Esophagus muscularis mucosa (tissue), 3 donors: Measurements from ENCODE around the gene MRPL22.

Experiments
- POLR2AphosphoS5 ChIP-seq, 2 donors: sonication (generic); formaldehyde crosslinking; IDR thresholded peaks; one replicate each; pipeline ENCODE4 v1.6.1; 2017; ENCODE audit warnings: antibody characterized with exemption in 2 of 2
- TF ChIP-seq, protein P1 (sequence below), 3 experiments: fragments of 200-600 bp in 2 of 3; fragments of 450-650 bp in 1 of 3; sonication (generic) in 2 of 3; IDR thresholded peaks; one replicate each; pipeline ENCODE4 v1.5.1; 2017 to 2019; ENCODE audit warnings: antibody characterized with exemption in 3 of 3, mild to moderate bottlenecking in 2 of 3, moderate library complexity in 1 of 3

DNA sequence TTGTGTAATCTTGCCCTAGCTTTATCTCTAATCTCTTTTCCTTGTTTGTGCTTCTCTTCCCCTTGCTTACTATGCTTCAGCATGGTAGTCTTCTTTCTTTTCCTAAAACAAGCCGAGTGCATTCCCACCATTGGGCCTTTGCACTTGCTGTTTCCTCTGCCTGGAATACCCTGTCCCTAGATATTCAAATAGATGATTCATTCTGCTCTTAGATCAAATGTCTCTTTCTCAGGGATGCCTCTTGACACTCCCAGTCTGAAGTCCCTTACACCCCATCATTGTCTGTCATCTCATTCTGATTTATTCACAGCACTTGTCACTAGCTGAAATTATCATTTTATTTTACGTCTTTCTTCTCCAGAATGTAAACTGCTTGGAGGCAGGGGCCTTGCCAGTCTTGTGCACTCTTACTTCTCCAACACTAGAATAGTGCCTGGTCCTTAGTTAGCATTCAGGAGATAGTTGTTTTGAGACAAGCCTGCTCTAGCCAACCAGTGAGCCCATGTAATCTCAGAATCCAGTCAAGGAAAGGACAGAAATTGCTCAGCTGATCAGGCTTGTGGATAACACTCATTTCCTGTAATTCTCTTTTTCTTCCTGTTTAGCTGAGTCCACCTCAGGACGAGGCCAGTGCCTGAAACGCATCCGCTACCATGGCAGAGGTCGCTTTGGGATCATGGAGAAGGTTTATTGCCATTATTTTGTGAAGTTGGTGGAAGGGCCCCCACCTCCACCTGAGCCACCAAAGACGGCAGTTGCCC lies 25.4 kb downstream of the MRPL22 start:
- TF ChIP-seq, protein P1, sequence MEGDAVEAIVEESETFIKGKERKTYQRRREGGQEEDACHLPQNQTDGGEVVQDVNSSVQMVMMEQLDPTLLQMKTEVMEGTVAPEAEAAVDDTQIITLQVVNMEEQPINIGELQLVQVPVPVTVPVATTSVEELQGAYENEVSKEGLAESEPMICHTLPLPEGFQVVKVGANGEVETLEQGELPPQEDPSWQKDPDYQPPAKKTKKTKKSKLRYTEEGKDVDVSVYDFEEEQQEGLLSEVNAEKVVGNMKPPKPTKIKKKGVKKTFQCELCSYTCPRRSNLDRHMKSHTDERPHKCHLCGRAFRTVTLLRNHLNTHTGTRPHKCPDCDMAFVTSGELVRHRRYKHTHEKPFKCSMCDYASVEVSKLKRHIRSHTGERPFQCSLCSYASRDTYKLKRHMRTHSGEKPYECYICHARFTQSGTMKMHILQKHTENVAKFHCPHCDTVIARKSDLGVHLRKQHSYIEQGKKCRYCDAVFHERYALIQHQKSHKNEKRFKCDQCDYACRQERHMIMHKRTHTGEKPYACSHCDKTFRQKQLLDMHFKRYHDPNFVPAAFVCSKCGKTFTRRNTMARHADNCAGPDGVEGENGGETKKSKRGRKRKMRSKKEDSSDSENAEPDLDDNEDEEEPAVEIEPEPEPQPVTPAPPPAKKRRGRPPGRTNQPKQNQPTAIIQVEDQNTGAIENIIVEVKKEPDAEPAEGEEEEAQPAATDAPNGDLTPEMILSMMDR (IDR thresholded peaks at IDR 0.05): no peak
- peak in 1 of 2 donors; percentile 27 for TF ChIP-seq POLR2AphosphoS5 (IDR thresholded peaks at IDR 0.05)
